H9 (cell line): Measurements from ENCODE around the gene STARD4. TPM values are rescaled to one million over a fixed set of nuclear protein-coding genes. Genes with fewer than 3 reads are reported as not detected.

ENCODE experiments used
- DNase-seq: peaks from one replicate; pipeline ENCODE4 v3.0.0-alpha.2; 2017
- H2AFZ ChIP-seq: one replicate; pipeline ENCODE4 v1.6.1; 2013; ENCODE audit warnings: mild to moderate bottlenecking, low read length, control low read depth, moderate library complexity
- H2AK5ac ChIP-seq: 2 replicates; pipeline ENCODE4 v1.6.1; 2013; ENCODE audit warnings: low read length, control low read depth, mixed read lengths; ENCODE audit not compliant: insufficient read length
- H2BK120ac ChIP-seq: one replicate; pipeline ENCODE4 v1.6.1; 2013; ENCODE audit warnings: low read depth, mild to moderate bottlenecking, low read length, control low read depth, inconsistent platforms; ENCODE audit not compliant: poor library complexity, severe bottlenecking
- H2BK12ac ChIP-seq: 2 replicates; pipeline ENCODE4 v1.6.1; 2013; ENCODE audit warnings: low read length, control low read depth, mixed read lengths, low read depth; ENCODE audit not compliant: insufficient read length
- H2BK15ac ChIP-seq: 2 replicates; pipeline ENCODE4 v1.6.1; 2013; ENCODE audit warnings: low read depth, low read length, control low read depth
- H2BK20ac ChIP-seq: one replicate; pipeline ENCODE4 v1.6.1; 2013; ENCODE audit warnings: low read depth, mild to moderate bottlenecking, low read length, control low read depth, inconsistent platforms; ENCODE audit not compliant: poor library complexity, severe bottlenecking
- H2BK5ac ChIP-seq: 2 replicates; pipeline ENCODE4 v1.6.1; 2013; ENCODE audit warnings: low read length, control low read depth, mixed read lengths; ENCODE audit not compliant: insufficient read length
- H3K14ac ChIP-seq: 2 replicates; pipeline ENCODE4 v1.6.1; 2013; ENCODE audit warnings: low read length, control low read depth; ENCODE audit not compliant: insufficient read depth
- H3K18ac ChIP-seq: 2 replicates; pipeline ENCODE4 v1.6.1; 2013; ENCODE audit warnings: low read depth, mild to moderate bottlenecking, mixed read lengths, low read length, control low read depth; ENCODE audit not compliant: insufficient read length
- H3K23ac ChIP-seq: 2 replicates; pipeline ENCODE4 v1.6.1; 2013; ENCODE audit warnings: low read length, control low read depth, mixed read lengths, low read depth; ENCODE audit not compliant: insufficient read length
- H3K23me2 ChIP-seq: 2 replicates; pipeline ENCODE4 v1.6.1; 2013; ENCODE audit warnings: low read depth, mild to moderate bottlenecking, mixed read lengths, low read length, control low read depth; ENCODE audit not compliant: insufficient read length, poor library complexity, severe bottlenecking
- H3K27ac ChIP-seq: 2 replicates; pipeline ENCODE4 v1.5.1; 2013; ENCODE audit warnings: low read length, control low read depth, mixed read lengths, low read depth; ENCODE audit not compliant: insufficient read length
- H3K27me3 ChIP-seq: 2 replicates; pipeline ENCODE4 v1.6.1; 2013; ENCODE audit warnings: low read length, control low read depth, inconsistent platforms; ENCODE audit not compliant: insufficient read depth
- H3K4ac ChIP-seq: 2 replicates; pipeline ENCODE4 v1.6.1; 2013; ENCODE audit warnings: low read depth, mild to moderate bottlenecking, control low read depth, inconsistent platforms, low read length, moderate library complexity
- H3K4me1 ChIP-seq: 2 replicates; pipeline ENCODE4 v1.6.1; 2013; ENCODE audit warnings: low read length, control low read depth, inconsistent platforms; ENCODE audit not compliant: insufficient read depth
- H3K4me2 ChIP-seq: 2 replicates; pipeline ENCODE4 v1.6.1; 2013; ENCODE audit warnings: low read length, control low read depth, mixed read lengths; ENCODE audit not compliant: insufficient read length, insufficient read depth
- H3K56ac ChIP-seq: 2 replicates; pipeline ENCODE4 v1.6.1; 2013; ENCODE audit warnings: low read depth, mild to moderate bottlenecking, mixed read lengths, low read length, control low read depth; ENCODE audit not compliant: insufficient read length
- H3K79me1 ChIP-seq: 2 replicates; pipeline ENCODE4 v1.6.1; 2013; ENCODE audit warnings: low read depth, mild to moderate bottlenecking, moderate library complexity, low read length, control low read depth, inconsistent platforms; ENCODE audit not compliant: insufficient read depth, poor library complexity, severe bottlenecking
- H3K79me2 ChIP-seq: 2 replicates; pipeline ENCODE4 v1.6.1; 2013; ENCODE audit warnings: low read length, control low read depth, inconsistent platforms; ENCODE audit not compliant: insufficient read depth
- H3K9ac ChIP-seq: 2 replicates; pipeline ENCODE4 v1.6.1; 2013; ENCODE audit warnings: low read length, control low read depth, mixed read lengths; ENCODE audit not compliant: insufficient read length; ENCODE audit errors: extremely low read depth
- H3K9me3 ChIP-seq: one replicate; pipeline ENCODE4 v1.6.1; 2013; ENCODE audit warnings: low read depth, low read length, inconsistent platforms; ENCODE audit not compliant: control insufficient read depth
- H3T11ph ChIP-seq: one replicate; pipeline ENCODE4 v1.6.1; 2013; ENCODE audit warnings: mild to moderate bottlenecking, low read length, control low read depth, inconsistent platforms
- H4K20me1 ChIP-seq: one replicate; pipeline ENCODE4 v1.6.1; 2013; ENCODE audit not compliant: control insufficient read depth, insufficient read length, insufficient read depth
- H4K5ac ChIP-seq: 2 replicates; pipeline ENCODE4 v1.6.1; 2013; ENCODE audit warnings: low read depth, mild to moderate bottlenecking, mixed read lengths, low read length, control low read depth; ENCODE audit not compliant: insufficient read length
- H4K8ac ChIP-seq: replicated peaks from 2 replicates; pipeline ENCODE4 v1.6.1; 2013; ENCODE audit warnings: low read length, control low read depth, mixed read lengths, low read depth; ENCODE audit not compliant: insufficient read length
- H4K91ac ChIP-seq: 2 replicates; pipeline ENCODE4 v1.6.1; 2013; ENCODE audit warnings: low read depth, mild to moderate bottlenecking, moderate library complexity, mixed read lengths, low read length, control low read depth; ENCODE audit not compliant: insufficient read length
- H3K27ac Mint-ChIP-seq, 3 experiments: 2 replicates in 2 of 3; 3 replicates in 1 of 3; pipeline ENCODE4 v1.8.0; 2020 to 2021; ENCODE audit warnings: mixed read lengths in 3 of 3, mild to moderate bottlenecking in 1 of 3, moderate library complexity in 1 of 3
- H3K27me3 Mint-ChIP-seq: 2 replicates; pipeline ENCODE4 v1.8.0; 2021; ENCODE audit warnings: low read depth, mild to moderate bottlenecking, moderate library complexity, mixed read lengths
- H3K36me3 Mint-ChIP-seq, 3 experiments: 2 replicates in 2 of 3; 3 replicates in 1 of 3; pipeline ENCODE4 v1.8.0; 2020 to 2021; ENCODE audit warnings: low read depth in 3 of 3, mixed read lengths in 3 of 3; ENCODE audit not compliant: insufficient read depth in 1 of 3
- H3K4me1 Mint-ChIP-seq, 2 experiments: 2 replicates each; pipeline ENCODE4 v1.8.0; 2020; ENCODE audit warnings: mixed read lengths in 2 of 2
- H3K4me3 Mint-ChIP-seq, 2 experiments: 2 replicates in 1 of 2; 3 replicates in 1 of 2; pipeline ENCODE4 v1.8.0; 2020 to 2021; ENCODE audit warnings: mild to moderate bottlenecking in 2 of 2, mixed read lengths in 2 of 2, moderate library complexity in 1 of 2
- H3K9me3 Mint-ChIP-seq, 2 experiments: 2 replicates in 1 of 2; 3 replicates in 1 of 2; pipeline ENCODE4 v1.8.0; 2020; ENCODE audit warnings: mild to moderate bottlenecking in 2 of 2, mixed read lengths in 2 of 2, moderate library complexity in 1 of 2
- CTCF ChIP-seq: fragments of 200-600 bp; sonication (generic); conservative IDR thresholded peaks from 3 replicates; pipeline ENCODE4 v1.8.0; 2021; ENCODE audit warnings: antibody characterized with exemption, mild to moderate bottlenecking
- WGBS: extraction: QIAGEN DNeasy Blood & Tissue Kit; methylation state at CpG from one replicate; pipeline ENCODE4 v1.1.7; 2013; ENCODE audit warnings: missing lambda C conversion rate, low lambda C conversion rate, mixed read lengths; ENCODE audit not compliant: insufficient read length; ENCODE audit errors: extremely low coverage; 5-methylcytosine and 5-hydroxymethylcytosine counted together
- total RNA-seq: library from RNA; stranded (reverse); gene quantifications from 2 replicates; pipeline ENCODE4 v1.2.1, GENCODE V29; 2021

STARD4 gene
- total RNA-seq, 1 experiment from 2014 or later: 28.7 TPM

GRCh38 chr5:111454776-111455175, 57.6 kb downstream of the STARD4 start:
- H3K4me1 ChIP-seq: no peaks in the 10 kb centered on the region
- no peak overlapping the region for H3K4me2 ChIP-seq
- H2AFZ ChIP-seq: no peak overlapping the region
- H3K79me1 ChIP-seq: no peaks in the 10 kb centered on the region
- H3K9me3 ChIP-seq: no peaks in the 10 kb centered on the region
- H2BK20ac ChIP-seq: no peak overlapping the region
- no peak for TF ChIP-seq CTCF
- H4K8ac ChIP-seq: no peak overlapping the region
- H3K27ac ChIP-seq: no peak overlapping the region
- H4K91ac ChIP-seq: no peak overlapping the region
- H3K56ac ChIP-seq: no peak overlapping the region
- no peak for DNase-seq
- H3K18ac ChIP-seq: no peak overlapping the region
- no CpG with 5 or more reads among the region's 2 CpGs for WGBS
- H2BK15ac ChIP-seq: no peak overlapping the region
- H2BK5ac ChIP-seq: no peak overlapping the region
- H3K27me3 Mint-ChIP-seq: no peaks in the 10 kb centered on the region
- H2AK5ac ChIP-seq: no peak overlapping the region
- H3K4ac ChIP-seq: no peak overlapping the region
- no peak overlapping the region for H3K4me3 Mint-ChIP-seq
- H3K4me1 Mint-ChIP-seq: 0 out of 4 replicates have a peak, but pooled peaks cover 0 to 4% of the 10 kb centered on the region in 2 experiments
- no peak overlapping the region for H3K14ac ChIP-seq
- no peak overlapping the region for H3T11ph ChIP-seq
- H3K36me3 Mint-ChIP-seq: no peaks in the 10 kb centered on the region
- H3K27me3 ChIP-seq: no peaks in the 10 kb centered on the region
- no peak overlapping the region for H2BK120ac ChIP-seq
- no peak overlapping the region for H3K9ac ChIP-seq
- H4K20me1 ChIP-seq: no peaks in the 10 kb centered on the region
- H3K79me2 ChIP-seq: no peaks in the 10 kb centered on the region
- no peak overlapping the region for H2BK12ac ChIP-seq
- H3K23ac ChIP-seq: no peak overlapping the region
- no peak overlapping the region for H4K5ac ChIP-seq
- H3K27ac Mint-ChIP-seq: no peak overlapping the region
- no peaks in the 10 kb centered on the region for H3K9me3 Mint-ChIP-seq
- no peaks in the 10 kb centered on the region for H3K23me2 ChIP-seq
